GM21526 (cell line): Measurements from ENCODE around the gene IDS.

Source experiments
- ATAC-seq: cut with Tn5 transposase; IDR thresholded peaks from one replicate; pipeline ENCODE4 v1.9.1; 2021; ENCODE audit warnings: moderate library complexity; ENCODE audit not compliant: unreplicated experiment, low FRiP score

IDS gene

DNA sequence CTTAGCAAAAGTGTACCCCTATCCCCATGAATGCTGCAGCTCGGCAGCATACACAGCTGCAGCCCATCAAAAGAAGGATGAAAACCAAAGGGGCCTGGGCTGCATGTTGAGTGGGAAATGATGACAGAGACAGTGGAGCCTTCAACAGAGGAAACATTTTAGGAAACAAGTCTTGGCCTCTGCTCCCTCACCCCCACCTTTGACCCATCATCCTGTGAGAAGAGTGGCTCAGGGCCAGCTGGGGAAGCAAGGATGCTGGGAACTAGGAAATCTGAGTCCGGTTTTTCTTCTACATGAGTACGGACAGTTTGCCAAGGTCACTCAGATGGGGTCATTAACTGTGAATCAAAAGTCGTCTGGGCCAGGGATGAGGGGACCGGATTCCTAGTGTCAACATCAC is 37.2 kb downstream of the IDS start:
- ATAC-seq: no peak

DNA sequence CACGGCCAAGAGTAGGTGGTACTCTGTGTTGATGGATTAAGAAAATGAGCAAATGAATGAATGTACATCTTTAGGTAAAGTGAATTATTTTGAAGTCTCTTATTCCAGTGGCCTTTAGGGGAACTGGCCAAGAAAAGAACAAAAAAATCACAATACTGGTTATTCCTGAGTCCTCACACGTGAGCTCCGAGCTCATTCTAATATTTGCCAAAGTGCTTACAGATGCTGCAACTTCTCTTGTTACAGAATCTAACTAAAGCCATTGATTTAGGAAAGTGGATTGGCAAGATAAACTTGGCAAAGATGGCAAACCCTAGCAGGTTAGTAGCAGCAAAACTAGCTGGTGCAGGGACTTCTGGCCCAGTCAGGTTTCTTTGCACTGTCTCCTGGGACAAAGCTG is 37.6 kb downstream of the IDS start:
- ATAC-seq: no peak

DNA sequence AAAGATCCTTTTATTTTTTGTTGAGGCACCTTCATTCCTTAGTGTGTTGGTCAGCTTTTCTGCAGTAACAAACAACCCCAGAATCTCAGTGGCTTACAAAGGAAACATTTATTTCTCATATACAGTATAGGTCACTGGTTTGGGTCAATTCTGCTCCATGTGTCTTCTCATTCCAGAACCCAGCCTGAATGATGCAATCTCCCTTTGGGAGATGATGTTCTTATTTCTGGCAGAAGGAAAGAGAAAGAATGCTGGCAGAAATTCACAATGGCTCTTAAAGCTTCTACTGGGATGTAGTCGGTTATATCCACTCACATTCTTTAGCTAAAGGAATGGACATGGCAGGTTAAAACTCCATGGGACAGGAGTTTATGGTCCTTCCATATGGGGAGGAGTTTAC is 42.3 kb downstream of the IDS start:
- ATAC-seq: no peak

DNA sequence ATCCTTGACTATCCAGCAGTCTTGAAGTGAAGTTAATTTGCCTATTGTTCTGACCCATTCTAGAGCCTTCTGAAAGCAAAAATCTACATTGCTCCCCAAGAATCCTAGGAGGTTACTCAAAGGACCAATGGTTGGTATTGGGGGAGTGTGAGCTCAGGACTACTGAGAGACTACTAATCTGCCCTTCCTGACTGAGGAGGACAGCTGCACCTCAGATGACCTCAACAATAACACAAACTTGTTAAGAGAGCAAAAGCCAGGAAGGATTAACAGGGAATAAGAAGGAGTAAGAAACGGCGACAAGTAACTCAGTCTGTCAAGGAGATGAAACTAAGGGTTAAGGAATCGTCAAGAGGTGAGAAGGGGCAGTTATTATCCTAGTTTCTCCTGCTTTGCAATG is 43.4 kb downstream of the IDS start:
- ATAC-seq: no peak

DNA sequence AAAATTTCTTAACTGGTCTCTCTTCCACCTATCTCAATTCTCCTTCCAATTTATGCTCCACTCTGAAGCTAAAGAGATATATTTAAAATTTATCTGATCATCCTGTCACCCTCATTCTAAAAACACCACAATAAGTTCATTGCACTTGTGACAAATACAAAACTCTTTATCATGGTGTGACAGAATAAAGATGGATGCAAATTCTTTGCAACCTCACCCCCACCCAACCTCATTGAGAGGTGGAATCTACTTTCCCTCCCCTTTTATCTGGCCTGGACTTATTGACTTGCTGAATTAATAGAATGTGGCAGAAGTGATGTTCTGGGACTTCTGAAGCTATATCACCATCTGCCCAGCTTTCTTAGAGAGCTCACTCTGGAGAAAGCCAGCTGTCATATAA is 46.5 kb downstream of the IDS start:
- no peak for ATAC-seq

DNA sequence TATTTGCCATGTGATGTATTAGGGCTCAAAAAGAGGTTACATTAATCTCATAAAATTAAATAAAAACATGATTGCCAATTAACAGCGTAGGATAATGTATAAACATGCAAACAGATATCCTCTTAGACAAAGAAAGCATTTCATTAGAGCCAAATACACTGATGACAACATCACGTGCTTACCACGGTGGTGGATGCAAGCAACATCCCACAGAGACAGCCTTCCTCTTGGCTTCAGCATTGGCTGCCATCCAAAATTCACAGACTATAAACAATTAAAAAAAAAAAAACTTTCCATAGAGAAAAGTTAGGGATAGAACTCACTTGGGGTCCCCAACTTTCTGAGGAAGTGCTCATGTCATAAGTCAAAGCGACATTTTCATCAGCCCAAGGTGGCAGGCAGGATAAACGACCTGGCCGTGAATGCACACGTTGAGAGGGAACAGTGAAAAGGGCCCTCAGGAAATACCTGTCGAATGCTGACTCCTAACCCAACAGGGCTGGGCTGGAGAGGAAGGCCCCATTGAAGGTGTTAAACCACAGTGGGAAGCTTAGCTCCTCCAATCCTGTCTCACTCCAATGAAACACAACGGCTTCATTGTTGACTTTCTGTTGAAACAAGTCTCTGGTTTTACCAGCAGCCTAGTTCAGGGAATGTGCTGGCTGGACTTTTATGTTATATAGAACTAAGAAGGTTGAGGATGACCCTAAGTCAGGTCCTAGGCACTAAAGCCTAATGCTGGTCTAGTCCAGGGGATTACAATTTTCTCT is 48.4 kb downstream of the IDS start:
- no peak for ATAC-seq

DNA sequence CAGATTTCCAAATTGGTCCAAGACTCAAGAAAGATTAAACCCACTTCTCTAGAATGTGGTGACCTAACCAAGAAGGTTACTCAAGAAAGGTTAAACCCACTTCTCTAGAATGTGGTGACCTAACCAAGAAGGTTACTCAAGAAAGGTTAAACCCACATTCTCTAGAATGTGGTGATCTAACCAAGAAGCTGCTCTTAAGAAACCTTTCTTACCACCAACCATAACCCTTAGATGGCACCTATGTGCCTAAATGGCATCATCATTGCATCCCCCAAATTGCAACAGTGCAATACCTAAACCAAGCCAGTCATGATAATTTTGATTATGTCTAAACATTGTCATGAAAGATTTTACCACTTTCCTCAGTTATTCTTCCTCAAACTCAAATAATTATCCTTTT is 49.2 kb downstream of the IDS start:
- no peak for ATAC-seq

DNA sequence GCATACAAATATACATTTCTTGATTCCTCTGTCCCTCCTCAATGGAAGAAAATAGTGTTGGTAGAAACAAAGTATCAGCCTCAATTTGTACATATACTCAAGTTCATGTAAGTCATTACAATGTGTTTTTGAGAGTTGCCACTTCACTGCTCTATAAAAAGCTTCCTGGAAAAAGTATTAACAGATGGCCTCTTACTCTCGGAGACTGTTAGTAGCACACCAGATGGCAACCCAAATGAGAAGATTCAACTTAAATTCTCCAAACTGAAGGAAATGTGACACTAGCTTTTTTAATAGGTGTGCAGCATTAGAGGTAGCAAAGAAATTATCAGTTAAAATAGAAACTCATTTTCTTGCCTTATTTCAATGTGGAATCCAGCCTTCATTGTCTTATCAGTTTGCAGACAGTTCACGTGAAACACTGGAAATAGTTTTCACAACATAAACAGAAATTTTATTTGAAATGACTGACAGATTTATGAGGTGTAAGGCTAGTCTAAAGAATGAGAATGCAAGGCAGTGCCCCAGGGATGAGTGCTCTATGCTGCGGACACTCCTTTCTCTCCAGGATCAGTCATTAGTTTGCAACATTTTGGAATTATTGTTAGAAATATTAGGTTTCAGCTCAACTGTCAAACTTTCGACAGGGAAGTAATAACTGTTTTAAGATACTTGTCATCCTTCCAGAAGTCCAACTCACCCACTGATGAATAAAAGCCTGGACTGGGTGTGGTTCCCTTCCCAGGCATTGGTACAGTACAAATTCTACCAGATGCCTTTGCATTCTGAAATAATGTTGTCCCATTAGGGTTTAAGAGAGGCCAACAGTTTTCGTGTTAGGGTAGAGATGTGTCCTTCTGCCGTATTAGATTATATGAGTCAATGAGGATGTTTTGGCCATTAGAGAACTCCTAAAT is 50.9 kb downstream of the IDS start:
- no peak for ATAC-seq

DNA sequence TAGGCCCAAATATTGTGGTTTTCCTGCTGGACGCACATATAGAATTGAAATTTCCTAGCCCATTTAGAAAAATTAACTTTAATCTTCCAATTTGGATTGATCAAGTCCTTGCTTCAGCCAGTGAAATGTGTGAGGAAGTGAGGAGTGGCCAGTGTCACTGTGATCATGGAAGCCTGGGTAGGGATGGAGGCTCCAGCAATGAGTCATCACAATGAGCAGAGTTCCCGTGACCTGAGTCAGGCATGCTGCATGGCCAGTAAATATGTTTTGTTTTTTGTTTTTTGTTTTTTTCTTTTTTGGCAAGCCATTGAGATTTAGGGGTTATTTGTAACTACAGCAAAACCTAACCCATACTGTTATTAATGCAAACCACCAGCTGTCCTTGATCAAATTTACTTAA is 52.1 kb downstream of the IDS start:
- no peak for ATAC-seq

DNA sequence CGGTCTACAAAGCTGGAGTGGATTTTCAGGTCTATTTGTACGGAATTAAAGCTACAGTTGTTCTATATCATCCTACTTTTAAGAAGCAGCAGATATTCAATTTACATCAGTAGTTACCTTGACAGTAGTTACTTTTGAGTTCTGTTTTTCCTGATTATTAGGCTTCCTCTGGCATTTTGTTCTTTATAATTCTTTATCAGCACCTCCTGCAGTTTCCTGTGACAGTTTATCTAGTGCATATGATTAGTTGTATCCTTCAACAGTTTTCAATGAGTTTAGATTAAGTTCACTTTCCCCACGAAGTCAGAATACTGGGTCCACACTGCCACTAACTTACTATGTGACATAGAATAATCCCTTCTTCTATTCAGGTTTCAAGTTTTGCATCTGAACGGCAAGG is 71.7 kb downstream of the IDS start:
- no peak for ATAC-seq

DNA sequence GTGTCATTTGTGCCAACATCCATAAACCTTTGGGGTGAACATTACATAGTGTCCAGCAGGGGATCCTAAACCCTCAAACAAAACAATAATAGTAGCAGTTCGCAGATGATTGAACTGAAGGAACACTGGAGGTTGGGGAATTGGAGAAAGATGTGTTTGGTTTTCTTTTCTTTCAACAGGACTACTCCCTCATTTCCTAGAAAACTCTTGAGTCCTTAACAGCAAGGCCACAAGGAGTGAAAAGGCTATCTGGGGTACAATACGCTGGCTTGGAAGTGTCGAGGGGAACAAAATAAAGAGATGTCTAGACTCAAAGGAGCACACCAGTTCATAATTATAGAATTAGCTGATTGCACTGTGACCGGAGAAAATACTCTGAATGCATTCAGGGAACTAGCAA is 72.1 kb downstream of the IDS start:
- ATAC-seq: no peak
